Kidney (tissue), 14 donors: ENCODE results near the gene CTIF. TPM values are rescaled to one million over a fixed set of nuclear protein-coding genes. Genes with fewer than 3 reads are reported as not detected.

Experiments used
- DNase-seq, 5 donors: peaks; one replicate each; pipeline ENCODE4 v3.0.0-alpha.2; 2013 to 2020
- FAIRE-seq: peaks from 2 replicates; lab custom pipeline; 2012; peaks lifted over from hg19 to GRCh38; lab: Jason Lieb, UNC
- H3K27ac ChIP-seq, 2 donors: one replicate each; pipeline ENCODE4 v1.7.0; 2013; ENCODE audit warnings: low read depth in 2 of 2, low read length in 2 of 2, inconsistent platforms in 1 of 2
- H3K27me3 ChIP-seq: one replicate; pipeline ENCODE4 v1.7.1; 2013; ENCODE audit warnings: low read length, inconsistent platforms; ENCODE audit not compliant: control insufficient read depth, insufficient read depth
- H3K36me3 ChIP-seq, 3 donors: one replicate each; pipeline versions ENCODE4 v1.7.0 to v1.7.1; 2013; ENCODE audit warnings: low read length in 3 of 3, control low read depth in 1 of 3, inconsistent platforms in 1 of 3; ENCODE audit not compliant: insufficient read depth in 3 of 3, control insufficient read depth in 2 of 3
- H3K4me1 ChIP-seq, 3 donors: one replicate each; pipeline versions ENCODE4 v1.7.0 to v1.7.1; 2013; ENCODE audit warnings: low read length in 3 of 3, inconsistent platforms in 1 of 3, low read depth in 1 of 3; ENCODE audit not compliant: control insufficient read depth in 2 of 3, insufficient read depth in 2 of 3
- H3K4me3 ChIP-seq, 3 donors: one replicate each; pipeline versions ENCODE4 v1.7.0 to v1.8.1; 2013; ENCODE audit warnings: low read length in 3 of 3, control low read depth in 1 of 3, inconsistent platforms in 1 of 3
- H3K9ac ChIP-seq, 3 donors: one replicate each; pipeline versions ENCODE4 v1.7.0 to v1.7.1; 2013; ENCODE audit warnings: low read length in 3 of 3, control low read depth in 1 of 3, inconsistent platforms in 1 of 3
- H3K9me3 ChIP-seq, 3 donors: one replicate each; pipeline versions ENCODE4 v1.7.0 to v1.7.1; 2013; ENCODE audit warnings: low read length in 3 of 3, control low read depth in 1 of 3, inconsistent platforms in 1 of 3; ENCODE audit not compliant: control insufficient read depth in 2 of 3, insufficient read depth in 1 of 3
- CTCF ChIP-seq: IDR thresholded peaks from 3 replicates; pipeline ENCODE4 v1.5.1; 2012; ENCODE audit warnings: mild to moderate bottlenecking, moderate library complexity, borderline replicate concordance; ENCODE audit not compliant: insufficient read depth; ENCODE audit errors: extremely low read depth
- intact Hi-C: fragments of 100-400 bp; cut with DNase I; formaldehyde crosslinking; loops from one replicate; pipeline ENCODE4 v1.11.1; 2022
- polyA plus RNA-seq: library from polyadenylated mRNA; stranded (reverse); fragments of 350-450 nt; fragmentation: Illumina TruSeq; extraction: RNeasy Lipid Tissue Mini Kit (QIAGEN cat#74804); gene quantifications from one replicate; pipeline ENCODE4 v1.2.3, GENCODE V29; 2014; ENCODE audit warnings: low read depth, low replicate concordance; ENCODE audit not compliant: insufficient read depth
- total RNA-seq: library from RNA; stranded (reverse); fragmentation: NEBNext Ultra II Directional; extraction: Animal tissue kit (Norgen Biotek cat#: 25700); gene quantifications from one replicate; pipeline ENCODE4 v1.2.1, GENCODE V29; 2021
- donor health status: control.
- donor health status: control.
- donor health status: control.
- donor health status: control.
- donor health status: control.
- donor health status: DM: yes; HTN: yes; CAD: no.
- donor health status: Normal renal cell carcinoma (clear cell type).

Gene CTIF
- total and polyA plus RNA-seq, 2 donors from 2014 or later = 37.3 to 41.9 TPM

- Histone ChIP-seq H3K9ac (no peak overlapping the region), H3K27ac (no peak overlapping the region), H3K36me3 (no peaks in the 10 kb centered on the region), H3K9me3 (peaks cover 0 to 7% (median 2%) of the 10 kb centered on the region in 3 donors), H3K27me3 (no peaks in the 10 kb centered on the region), H3K4me1 (peaks cover 0 to 15% (median 12%) of the 10 kb centered on the region in 3 donors), H3K4me3 (no peak overlapping the region)
- no peak for FAIRE-seq
- intact Hi-C loops = no loop called here
- no peak for DNase-seq
- no peak for TF ChIP-seq CTCF
These were observed 365.3 kb downstream of the CTIF start for GRCh38 chr18:48904091-48904490.

GRCh38 chr18:48904847-48905394 is 366.1 kb downstream of the CTIF start:
- H3K9ac ChIP-seq = no peak overlapping the region
- FAIRE-seq = no peak
- no peak for TF ChIP-seq CTCF
- H3K9me3 ChIP-seq = peaks cover 0 to 7% (median 2%) of the 10 kb centered on the region in 3 donors
- no peak overlapping the region for H3K27ac ChIP-seq
- no peaks in the 10 kb centered on the region for H3K36me3 ChIP-seq
- H3K27me3 ChIP-seq = no peaks in the 10 kb centered on the region
- H3K4me1 ChIP-seq = peaks cover 0 to 15% (median 12%) of the 10 kb centered on the region in 3 donors
- DNase-seq = no peak
- intact Hi-C loops = no loop called here
- H3K4me3 ChIP-seq = no peak overlapping the region

GRCh38 chr18:48905513-48905912 is 366.7 kb downstream of the CTIF start:
- H3K4me1 ChIP-seq = peaks cover 0 to 15% (median 12%) of the 10 kb centered on the region in 3 donors
- H3K9ac ChIP-seq = no peak overlapping the region
- DNase-seq = no peak
- intact Hi-C loops = no loop called here
- no peak for TF ChIP-seq CTCF
- no peaks in the 10 kb centered on the region for H3K27me3 ChIP-seq
- H3K4me3 ChIP-seq = no peak overlapping the region
- H3K9me3 ChIP-seq = peaks cover 0 to 7% (median 2%) of the 10 kb centered on the region in 3 donors
- H3K36me3 ChIP-seq = no peaks in the 10 kb centered on the region
- H3K27ac ChIP-seq = no peak overlapping the region
- no peak for FAIRE-seq

GRCh38 chr18:48908916-48909315 is 370.1 kb downstream of the CTIF start:
- DNase-seq (peak in 2 of 5 donors; percentile 1 to 9), FAIRE-seq (no peak)
- no peak overlapping the region for H3K4me3 ChIP-seq
- H3K27ac ChIP-seq = no peak overlapping the region
- intact Hi-C loops = no loop called here
- no peaks in the 10 kb centered on the region for H3K4me1 ChIP-seq
- no peak overlapping the region for H3K9ac ChIP-seq
- H3K36me3 ChIP-seq = no peaks in the 10 kb centered on the region
- no peak for TF ChIP-seq CTCF
- H3K9me3 ChIP-seq = peaks cover 0 to 7% (median 2%) of the 10 kb centered on the region in 3 donors
- H3K27me3 ChIP-seq = no peaks in the 10 kb centered on the region
